GM23338 (cell line): ENCODE results near the gene NUP98. TPM values are rescaled to one million over a fixed set of nuclear protein-coding genes. Genes with fewer than 3 reads are reported as not detected.

Experiments used
- ATAC-seq: fragments of 200-7000 bp; cut with Tn5 transposase; 3 replicates; pipeline ENCODE4 v1.9.1; 2020
- DNase-seq: peaks from one replicate; pipeline ENCODE4 v3.0.0-alpha.2; 2015; ENCODE audit warnings: low spot score
- H2AFZ ChIP-seq: fragments of 200-600 bp; sonication (generic); 2 replicates; pipeline ENCODE4 v1.8.0; 2016; ENCODE audit warnings: antibody characterized with exemption, mild to moderate bottlenecking, moderate library complexity
- H3F3A ChIP-seq: fragments of 200-600 bp; sonication (generic); replicated peaks from 2 replicates; pipeline ENCODE4 v1.8.0; 2017; ENCODE audit warnings: antibody characterized with exemption, mixed run types, low read depth
- H3K27ac ChIP-seq: fragments of 200-600 bp; sonication (generic); 2 replicates; pipeline ENCODE4 v1.6.1; 2016; ENCODE audit warnings: low read depth
- H3K27me3 ChIP-seq: fragments of 200-600 bp; sonication (generic); 2 replicates; pipeline ENCODE4 v1.8.0; 2016; ENCODE audit warnings: mild to moderate bottlenecking, mixed run types, moderate library complexity; ENCODE audit not compliant: insufficient read depth
- H3K36me3 ChIP-seq: fragments of 200-600 bp; sonication (generic); 2 replicates; pipeline ENCODE4 v1.8.0; 2016; ENCODE audit warnings: mild to moderate bottlenecking; ENCODE audit not compliant: insufficient read depth
- H3K4me1 ChIP-seq: fragments of 200-600 bp; sonication (generic); 2 replicates; pipeline ENCODE4 v1.8.0; 2016; ENCODE audit warnings: mild to moderate bottlenecking, moderate library complexity; ENCODE audit not compliant: insufficient read depth
- H3K4me2 ChIP-seq: fragments of 200-600 bp; sonication (generic); 2 replicates; pipeline ENCODE4 v1.7.1; 2017; ENCODE audit warnings: mixed run types
- H3K4me3 ChIP-seq: fragments of 200-600 bp; sonication (generic); 2 replicates; pipeline ENCODE4 v1.6.1; 2016; ENCODE audit warnings: mixed run types
- H3K79me2 ChIP-seq: fragments of 200-600 bp; sonication (generic); replicated peaks from 2 replicates; pipeline ENCODE4 v1.8.0; 2017; ENCODE audit warnings: mild to moderate bottlenecking; ENCODE audit not compliant: insufficient read depth
- H3K9me2 ChIP-seq: fragments of 200-600 bp; sonication (generic); 2 replicates; pipeline ENCODE4 v1.8.0; 2017; ENCODE audit not compliant: insufficient read depth
- H4K20me1 ChIP-seq: fragments of 200-600 bp; sonication (generic); replicated peaks from 2 replicates; pipeline ENCODE4 v1.8.0; 2017; ENCODE audit warnings: mild to moderate bottlenecking; ENCODE audit not compliant: insufficient read depth
- H3K27ac Mint-ChIP-seq: 2 replicates; pipeline ENCODE4 v1.8.0; 2020; ENCODE audit warnings: inconsistent platforms, mild to moderate bottlenecking, moderate library complexity, mixed read lengths
- H3K27me3 Mint-ChIP-seq: 3 replicates; pipeline ENCODE4 v1.8.0; 2022; ENCODE audit warnings: low read depth, mild to moderate bottlenecking, moderate library complexity, mixed read lengths, inconsistent platforms; ENCODE audit not compliant: insufficient read depth, poor library complexity
- H3K36me3 Mint-ChIP-seq: 3 replicates; pipeline ENCODE4 v1.8.0; 2021; ENCODE audit warnings: low read depth, mild to moderate bottlenecking, inconsistent platforms, moderate library complexity, mixed read lengths
- H3K4me1 Mint-ChIP-seq: 3 replicates; pipeline ENCODE4 v1.8.0; 2020; ENCODE audit warnings: mild to moderate bottlenecking, inconsistent platforms, mixed read lengths
- H3K4me3 Mint-ChIP-seq: 3 replicates; pipeline ENCODE4 v1.8.0; 2021; ENCODE audit warnings: moderate library complexity, mild to moderate bottlenecking, inconsistent platforms, mixed read lengths
- H3K9me3 Mint-ChIP-seq: 3 replicates; pipeline ENCODE4 v1.8.0; 2020; ENCODE audit warnings: moderate library complexity, mild to moderate bottlenecking, inconsistent platforms, mixed read lengths
- CTCF ChIP-seq, 2 experiments: fragments of 200-600 bp in 1 of 2; sonication (generic) in 1 of 2; conservative IDR thresholded peaks; 2 replicates each; pipeline versions ENCODE4 v1.5.1 to v1.6.1; 2016 to 2017; ENCODE audit warnings: antibody characterized with exemption in 2 of 2, low read depth in 2 of 2, mild to moderate bottlenecking in 2 of 2, moderate library complexity in 1 of 2
- EZH2 ChIP-seq: fragments of 200-600 bp; sonication (generic); IDR thresholded peaks from one replicate; pipeline ENCODE4 v1.8.0; 2017; ENCODE audit warnings: antibody characterized with exemption, mild to moderate bottlenecking, low read depth; ENCODE audit not compliant: unreplicated experiment
- EZH2phosphoT487 ChIP-seq: fragments of 200-600 bp; sonication (generic); IDR thresholded peaks from one replicate; pipeline ENCODE4 v1.8.1; 2018; ENCODE audit warnings: antibody characterized with exemption; ENCODE audit not compliant: unreplicated experiment
- JUNB ChIP-seq: IDR thresholded peaks from one replicate; pipeline ENCODE4 v1.6.1; 2016; ENCODE audit warnings: antibody characterized with exemption; ENCODE audit not compliant: unreplicated experiment
- POLR2AphosphoS5 ChIP-seq: IDR thresholded peaks from 2 replicates; pipeline ENCODE4 v1.6.1; 2016; ENCODE audit warnings: antibody characterized with exemption, low read depth
- REST ChIP-seq: IDR thresholded peaks from one replicate; pipeline ENCODE4 v1.6.1; 2018; ENCODE audit warnings: antibody characterized with exemption; ENCODE audit not compliant: unreplicated experiment
- ZNF331 ChIP-seq: fragments of 250-450 bp; sonication (Bioruptor Pico); IDR thresholded peaks from 2 replicates; pipeline ENCODE4 v1.5.0; 2020; ENCODE audit warnings: low read depth, mild to moderate bottlenecking, moderate library complexity
- polyA plus RNA-seq: library from polyadenylated mRNA; unstranded; fragments of >200 nt; fragmentation: Nextera tagmentation; extraction: Ambion mirVana; gene quantifications from 2 replicates; pipeline ENCODE4 v1.2.1, GENCODE V29; 2016
- total RNA-seq: library from RNA; depleted of rRNA; stranded (reverse); fragments of >200 nt; shearing (Covaris generic); gene quantifications from 2 replicates; pipeline ENCODE4 v1.2.3, GENCODE V29; 2014

Gene NUP98
- total and polyA plus RNA-seq, 2 experiments from 2014 or later, result 23.9 to 174 TPM

- peaks cover 37% of the 10 kb centered on the region for H3K36me3 Mint-ChIP-seq
Measured at GRCh38 chr11:3782963-3783362, 14.4 kb downstream of the NUP98 start.

More at GRCh38 chr11:3782963-3783362, 14.4 kb downstream of the NUP98 start:
- Mint-ChIP-seq H3K27ac (no peak overlapping the region), H3K4me1 (peaks cover 7% of the 10 kb centered on the region; the same call in 2 of the 3 replicates), H3K27me3 (peaks cover 4% of the 10 kb centered on the region), H3K9me3 (no peaks in the 10 kb centered on the region), H3K4me3 (no peak overlapping the region)
- Histone ChIP-seq H3K36me3 (peaks cover 30% of the 10 kb centered on the region; the same call in 1 of the 2 replicates), H3K4me2 (no peak overlapping the region), H3K9me2 (no peaks in the 10 kb centered on the region), H3K27me3 (no peaks in the 10 kb centered on the region), H4K20me1 (peaks cover 50% of the 10 kb centered on the region), H3K79me2 (peaks cover 86% of the 10 kb centered on the region), H3K4me3 (no peak overlapping the region), H3F3A (peaks cover 3% of the 10 kb centered on the region; the same call in 1 of the 2 replicates), H2AFZ (no peak overlapping the region), H3K27ac (peak overlapping the region; percentile 42; the same call in 1 of the 2 replicates), H3K4me1 (no peaks in the 10 kb centered on the region; the same call in 1 of the 2 replicates)
- no peak for TF ChIP-seq POLR2AphosphoS5
- TF ChIP-seq REST, result no peak
- no peak for TF ChIP-seq ZNF331 (CRISPR knock-in tag)
- no peak for TF ChIP-seq CTCF (conservative IDR thresholded peaks at IDR 0.05; ENCODE audit: low read depth in 2 of 2)
- TF ChIP-seq EZH2phosphoT487, result no peak
- no peak for TF ChIP-seq EZH2
- TF ChIP-seq JUNB, result no peak
- no peak for DNase-seq
- ATAC-seq, result peak; percentile 48; the same call in 1 of the 3 replicates
